ENCODE data around the gene PAMR1. TPM values are rescaled to one million over a fixed set of nuclear protein-coding genes. Genes with fewer than 3 reads are reported as not detected.

PAMR1 gene
- total RNA-seq, 1 donor from 2014 or later: not detected

DNA sequence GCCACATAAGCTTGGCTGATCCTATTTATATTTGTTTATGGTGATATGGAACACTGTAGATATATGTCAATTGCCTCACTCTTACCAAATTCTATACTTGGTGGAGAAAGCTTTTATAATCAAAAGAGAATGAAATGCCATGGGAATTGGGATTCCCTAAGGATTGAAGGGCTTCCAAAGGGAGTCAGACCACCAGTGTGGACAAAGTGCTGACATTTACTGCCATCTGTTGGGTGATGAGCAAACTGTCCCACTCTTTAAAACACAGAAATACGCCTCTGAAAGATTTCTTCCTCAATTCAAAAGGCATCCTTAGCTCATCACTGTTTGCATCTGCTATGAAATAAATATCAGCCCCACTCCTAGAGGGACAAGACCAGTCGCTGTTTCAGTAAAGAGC lies 113.1 kb downstream of the PAMR1 start:
- H3K27ac Mint-ChIP-seq: no peak overlapping the region
- intact Hi-C loops (cut with micrococcal nuclease): no loop called here
- no peaks in the 10 kb centered on the region for H3K9me3 Mint-ChIP-seq
- no peak overlapping the region for H3K4me3 Mint-ChIP-seq
- no peaks in the 10 kb centered on the region for H3K4me1 Mint-ChIP-seq
- H3K36me3 Mint-ChIP-seq (ENCODE audit: low read depth): no peaks in the 10 kb centered on the region
- peaks cover 56% of the 10 kb centered on the region for H3K27me3 Mint-ChIP-seq
- DNase-seq: no peak

DNA sequence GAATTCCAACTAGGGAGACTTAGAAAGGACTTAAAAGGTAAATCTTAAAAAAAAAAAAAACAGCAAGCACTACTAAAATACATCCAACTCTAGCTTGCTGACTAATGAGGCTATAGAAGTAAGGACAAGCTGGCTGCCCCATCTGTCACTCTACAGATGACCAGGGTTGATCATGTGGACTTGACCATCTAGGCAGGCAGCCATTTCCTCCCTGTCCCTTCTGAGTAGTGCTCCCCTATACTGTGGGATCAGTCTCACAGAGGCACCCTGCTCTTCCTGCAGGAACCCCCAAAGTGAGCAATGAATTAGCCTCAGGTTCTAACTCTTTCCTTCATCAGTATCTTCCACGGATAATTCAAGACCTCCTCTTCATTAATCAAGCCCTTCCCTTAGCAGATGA lies 118.4 kb downstream of the PAMR1 start:
- Mint-ChIP-seq H3K27ac (no peak overlapping the region), H3K36me3 (ENCODE audit: low read depth) (no peaks in the 10 kb centered on the region), H3K4me3 (no peak overlapping the region), H3K4me1 (peaks cover 1% of the 10 kb centered on the region), H3K9me3 (no peaks in the 10 kb centered on the region), H3K27me3 (peaks cover 19% of the 10 kb centered on the region)
- no peak for DNase-seq
- intact Hi-C loops (cut with micrococcal nuclease): no loop called here

DNA sequence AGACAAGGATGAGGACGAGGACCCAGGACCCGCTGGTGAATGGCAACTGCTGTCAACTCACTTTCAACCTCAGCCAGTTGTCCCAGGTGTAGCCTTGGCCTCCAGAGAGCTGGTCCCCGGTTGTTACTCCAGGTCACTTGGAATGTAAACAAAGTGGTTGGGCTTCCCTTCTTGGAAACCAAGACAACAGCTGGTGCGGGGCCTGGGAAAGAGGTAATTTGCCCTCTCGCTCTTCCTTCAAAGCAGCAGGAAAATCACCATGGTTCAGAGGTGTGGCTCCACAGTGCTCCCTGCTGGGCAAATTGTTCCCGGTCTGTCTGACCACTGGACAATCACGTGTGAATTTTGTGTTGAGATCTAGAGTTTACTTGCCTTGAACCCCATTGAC lies 121.0 kb downstream of the PAMR1 start:
- H3K36me3 Mint-ChIP-seq (ENCODE audit: low read depth): no peaks in the 10 kb centered on the region
- H3K4me3 Mint-ChIP-seq: no peak overlapping the region
- intact Hi-C loops (cut with micrococcal nuclease): no loop called here
- peaks cover 14% of the 10 kb centered on the region for H3K27me3 Mint-ChIP-seq
- DNase-seq: peak; percentile 63
- no peak overlapping the region for H3K27ac Mint-ChIP-seq
- peaks cover 1% of the 10 kb centered on the region for H3K4me1 Mint-ChIP-seq
- no peaks in the 10 kb centered on the region for H3K9me3 Mint-ChIP-seq

- Mint-ChIP-seq H3K4me3 (no peak overlapping the region), H3K4me1 (peaks cover 1% of the 10 kb centered on the region), H3K27me3 (peaks cover 19% of the 10 kb centered on the region), H3K27ac (no peak overlapping the region), H3K9me3 (no peaks in the 10 kb centered on the region), H3K36me3 (ENCODE audit: low read depth) (no peaks in the 10 kb centered on the region)
- no peak for DNase-seq
- intact Hi-C loops (cut with micrococcal nuclease): no loop called here
These were observed 121.5 kb downstream of the PAMR1 start for GRCh38 chr11:35403765-35404387.

DNA sequence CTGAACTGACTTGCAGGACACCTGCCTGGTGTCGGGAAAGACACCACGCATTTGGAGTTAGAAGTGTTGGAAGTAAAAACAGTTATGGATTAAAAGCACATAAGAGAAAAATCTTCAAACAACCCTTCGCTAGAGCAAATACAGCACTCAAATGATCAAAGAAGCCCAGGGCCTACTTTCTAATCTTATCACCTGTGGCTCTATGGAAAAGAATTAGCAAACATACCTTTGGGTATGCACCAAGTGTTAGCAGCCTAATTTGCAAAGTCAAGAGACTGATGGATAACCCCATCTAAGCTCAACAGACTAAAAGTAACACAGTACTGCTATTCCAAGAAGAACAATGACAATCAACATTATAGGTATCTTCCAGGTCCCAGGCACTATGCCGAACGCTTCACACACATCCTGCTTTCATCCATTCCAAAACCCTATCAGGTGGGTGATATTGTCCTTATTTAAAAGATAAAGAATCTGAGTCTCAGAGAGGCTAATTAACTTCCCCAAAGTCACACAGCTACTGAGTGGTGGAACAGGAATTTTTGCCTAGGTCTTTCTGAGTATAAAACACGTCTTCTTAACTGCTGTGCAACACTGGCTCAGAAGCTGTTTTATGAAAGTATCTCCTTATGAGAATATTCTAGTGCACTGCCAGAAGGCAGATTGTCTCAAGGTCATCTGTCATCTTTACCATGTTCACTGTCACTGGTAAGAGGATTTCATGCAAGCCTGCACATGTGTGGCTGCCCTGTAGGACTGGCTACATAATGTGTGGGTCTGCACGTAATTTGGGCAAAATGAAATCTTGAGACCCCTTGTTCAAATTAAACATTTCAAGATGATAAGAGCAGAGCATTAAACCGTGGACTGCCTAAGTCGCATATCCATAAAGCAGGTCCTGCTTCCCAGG lies 122.4 kb downstream of the PAMR1 start:
- DNase-seq: no peak
- Mint-ChIP-seq H3K27me3 (peaks cover 19% of the 10 kb centered on the region), H3K36me3 (ENCODE audit: low read depth) (no peaks in the 10 kb centered on the region), H3K9me3 (no peaks in the 10 kb centered on the region), H3K4me3 (no peak overlapping the region), H3K4me1 (peaks cover 1% of the 10 kb centered on the region), H3K27ac (no peak overlapping the region)
- intact Hi-C loops (cut with micrococcal nuclease): no loop called here

- Mint-ChIP-seq H3K36me3 (ENCODE audit: low read depth) (no peaks in the 10 kb centered on the region), H3K9me3 (no peaks in the 10 kb centered on the region), H3K4me3 (no peak overlapping the region), H3K27me3 (peaks cover 22% of the 10 kb centered on the region), H3K4me1 (peaks cover 2% of the 10 kb centered on the region), H3K27ac (no peak overlapping the region)
- intact Hi-C loops (cut with micrococcal nuclease): no loop called here
- DNase-seq: no peak
These were observed 126.5 kb downstream of the PAMR1 start for GRCh38 chr11:35398881-35399280.

- no peak overlapping the region for H3K27ac Mint-ChIP-seq
- peaks cover 28% of the 10 kb centered on the region for H3K27me3 Mint-ChIP-seq
- DNase-seq: no peak
- H3K9me3 Mint-ChIP-seq: no peaks in the 10 kb centered on the region
- intact Hi-C loops (cut with micrococcal nuclease): loop anchor here (5.0 kb wide), 2 partner anchors 553 to 883 kb away; partner anchors contain the start of gene ELF5
- no peaks in the 10 kb centered on the region for H3K36me3 Mint-ChIP-seq (ENCODE audit: low read depth)
- peaks cover 22% of the 10 kb centered on the region for H3K4me1 Mint-ChIP-seq
- no peak overlapping the region for H3K4me3 Mint-ChIP-seq
These were observed 130.5 kb downstream of the PAMR1 start for GRCh38 chr11:35394941-35395340.

DNA sequence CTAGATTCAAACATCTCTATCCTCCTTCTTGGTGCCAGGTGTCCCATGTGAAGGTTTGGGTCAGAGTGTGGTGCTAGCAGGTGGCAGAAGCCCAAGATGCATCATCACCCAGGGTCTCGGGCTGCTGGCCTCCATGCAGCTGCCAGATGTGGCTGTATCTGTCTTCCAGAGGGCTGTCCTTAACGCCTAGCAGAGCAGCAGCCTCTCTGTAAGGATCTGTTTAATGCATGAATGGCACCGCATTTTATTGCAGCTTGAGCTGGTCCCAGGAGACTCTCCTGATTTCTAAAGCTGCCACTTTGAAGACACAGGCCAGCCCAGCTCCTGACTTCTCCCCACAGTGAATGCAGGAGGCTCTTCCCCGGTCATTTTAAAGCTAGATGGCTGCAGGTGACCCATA lies 132.3 kb downstream of the PAMR1 start:
- peaks cover 24% of the 10 kb centered on the region for H3K4me1 Mint-ChIP-seq
- no peaks in the 10 kb centered on the region for H3K36me3 Mint-ChIP-seq (ENCODE audit: low read depth)
- H3K4me3 Mint-ChIP-seq: no peak overlapping the region
- peaks cover 19% of the 10 kb centered on the region for H3K27me3 Mint-ChIP-seq
- intact Hi-C loops (cut with micrococcal nuclease): loop anchor here (5.0 kb wide), 2 partner anchors 551 to 881 kb away; partner anchors contain the start of gene ELF5
- H3K27ac Mint-ChIP-seq: no peak overlapping the region
- no peak for DNase-seq
- H3K9me3 Mint-ChIP-seq: no peaks in the 10 kb centered on the region

DNA sequence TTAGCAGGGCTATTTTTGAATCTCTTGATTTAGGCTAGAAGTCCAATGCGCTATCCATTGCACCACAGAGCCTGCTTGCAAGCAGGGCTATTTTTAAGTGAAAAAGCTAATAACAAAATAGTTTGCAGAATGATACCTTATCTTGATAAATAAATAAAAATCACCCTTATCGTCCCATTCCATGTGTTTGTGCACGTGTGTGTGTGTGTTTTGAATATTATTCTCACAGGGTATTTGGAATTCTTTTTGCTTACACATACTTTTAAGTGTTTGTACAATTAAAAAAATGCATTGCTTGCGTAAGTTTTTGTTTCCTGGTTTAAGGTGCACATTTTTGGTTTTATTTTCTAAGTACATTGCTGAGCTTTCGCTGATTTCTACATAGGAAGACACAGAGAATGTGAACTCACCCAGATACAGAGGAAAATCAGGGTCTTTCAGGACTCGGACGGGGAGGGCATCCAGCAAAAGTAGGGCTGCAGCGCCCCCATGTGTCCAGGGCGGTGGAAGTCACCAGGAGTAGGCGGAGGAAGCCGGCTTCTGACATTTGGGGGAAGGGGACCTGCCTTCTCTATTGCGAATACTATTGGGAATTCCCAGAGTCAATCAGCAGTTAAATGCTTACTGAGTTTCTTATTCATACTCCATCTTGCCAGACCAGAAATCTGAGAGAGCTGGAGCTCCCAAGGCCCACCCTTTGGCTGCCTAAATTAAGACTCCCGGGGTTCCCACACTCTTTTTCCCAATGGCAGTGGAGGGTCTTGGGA lies 133.3 kb downstream of the PAMR1 start:
- peak; percentile 94 for DNase-seq
- Mint-ChIP-seq H3K36me3 (ENCODE audit: low read depth) (no peaks in the 10 kb centered on the region), H3K9me3 (no peaks in the 10 kb centered on the region), H3K4me1 (peaks cover 24% of the 10 kb centered on the region), H3K4me3 (peak overlapping the region; percentile 66), H3K27ac (peak overlapping the region; percentile 24), H3K27me3 (peaks cover 14% of the 10 kb centered on the region)
- intact Hi-C loops (cut with micrococcal nuclease): loop anchor here (1.0 to 5.0 kb wide), 13 partner anchors 49 to 880 kb away; partner anchors contain the start of genes APIP, ELF5 and PDHX

DNA sequence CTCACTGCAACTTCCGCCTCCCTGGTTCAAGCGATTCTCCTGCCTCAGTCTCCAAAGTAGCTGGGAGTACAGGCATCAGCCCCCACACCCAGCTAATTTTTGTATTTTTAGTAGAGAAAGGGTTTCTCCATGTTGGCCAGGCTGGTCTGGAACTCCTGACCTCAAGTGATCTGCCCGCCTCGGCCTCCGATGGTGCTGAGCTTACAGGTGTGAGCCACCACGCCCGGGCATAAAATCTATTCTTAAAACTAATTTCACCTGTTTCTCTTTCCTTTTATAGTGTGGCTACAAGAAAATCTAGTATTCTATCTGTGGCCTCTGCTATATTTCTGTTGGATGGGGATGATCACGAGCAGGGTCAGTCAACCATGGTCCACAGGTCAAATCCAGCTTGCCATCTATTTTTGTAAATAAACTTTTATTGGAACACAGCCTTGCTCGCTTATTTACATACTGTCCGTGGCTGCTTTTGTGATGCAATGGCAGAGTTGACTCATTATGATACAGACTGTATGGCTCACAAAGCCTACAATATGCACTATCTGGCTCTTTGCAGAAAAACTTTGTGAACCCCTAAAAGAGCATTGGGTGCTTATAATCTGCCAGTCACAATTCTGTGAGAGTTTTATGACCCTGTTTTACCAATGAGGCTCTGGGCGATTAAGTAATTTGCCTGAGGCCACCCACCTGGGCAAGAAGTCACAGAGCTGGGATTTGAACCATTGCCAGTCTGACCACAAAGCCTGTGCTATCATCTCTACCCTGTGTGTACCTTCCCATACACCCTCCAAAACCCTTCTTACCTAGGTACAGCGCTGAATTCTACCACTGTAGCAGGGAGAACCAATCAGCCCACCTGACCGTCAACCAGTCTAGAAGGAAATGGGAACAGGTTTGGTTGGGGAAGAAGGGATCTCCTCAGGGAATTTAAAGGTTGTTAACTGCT lies 134.4 kb downstream of the PAMR1 start:
- Mint-ChIP-seq H3K27ac (peak overlapping the region; percentile 26), H3K27me3 (peaks cover 16% of the 10 kb centered on the region), H3K4me1 (peaks cover 24% of the 10 kb centered on the region), H3K4me3 (no peak overlapping the region), H3K36me3 (ENCODE audit: low read depth) (peaks cover 1% of the 10 kb centered on the region), H3K9me3 (no peaks in the 10 kb centered on the region)
- intact Hi-C loops (cut with micrococcal nuclease): loop anchor here (1.0 to 5.0 kb wide), 10 partner anchors 48 to 879 kb away; partner anchors contain the start of genes APIP, ELF5 and PDHX
- peak; percentile 76 for DNase-seq

DNA sequence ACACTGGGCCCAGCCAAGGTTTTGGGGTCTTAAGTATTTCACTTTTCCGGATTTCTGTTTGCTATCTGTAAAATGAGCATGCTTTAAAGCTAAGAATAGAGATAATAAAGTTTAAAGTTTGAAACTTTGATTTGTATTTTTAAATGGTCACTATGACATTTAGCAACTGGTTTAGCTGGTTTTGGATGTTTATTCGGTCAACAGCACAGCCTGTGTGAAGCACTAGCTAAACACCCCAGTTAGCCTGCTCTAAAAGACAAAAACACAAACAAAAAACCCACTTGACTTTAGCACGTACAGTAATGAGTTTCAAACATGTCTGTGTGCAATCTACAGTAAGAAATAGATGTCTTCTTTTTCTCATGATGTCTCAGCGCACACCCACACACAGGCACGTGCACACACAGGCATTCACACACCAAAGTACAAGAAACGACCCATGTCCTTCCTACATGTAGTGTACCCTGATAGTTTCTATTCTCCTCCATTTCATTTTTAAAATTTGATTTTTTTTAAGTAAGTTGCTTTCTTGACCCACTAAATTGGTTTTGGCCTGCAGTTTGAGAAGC lies 135.4 kb downstream of the PAMR1 start:
- Mint-ChIP-seq H3K36me3 (ENCODE audit: low read depth) (peaks cover 1% of the 10 kb centered on the region), H3K4me1 (peaks cover 22% of the 10 kb centered on the region), H3K27me3 (peaks cover 16% of the 10 kb centered on the region), H3K9me3 (no peaks in the 10 kb centered on the region), H3K4me3 (no peak overlapping the region), H3K27ac (no peak overlapping the region)
- no peak for DNase-seq
- intact Hi-C loops (cut with micrococcal nuclease): loop anchor here (2.0 to 5.0 kb wide), 7 partner anchors 151 to 878 kb away; partner anchors contain the start of genes APIP, ELF5 and PDHX

- peaks cover 22% of the 10 kb centered on the region for H3K4me1 Mint-ChIP-seq
- DNase-seq: no peak
- H3K36me3 Mint-ChIP-seq (ENCODE audit: low read depth): peaks cover 1% of the 10 kb centered on the region
- intact Hi-C loops (cut with micrococcal nuclease): no loop called here
- peaks cover 16% of the 10 kb centered on the region for H3K27me3 Mint-ChIP-seq
- H3K9me3 Mint-ChIP-seq: no peaks in the 10 kb centered on the region
- no peak overlapping the region for H3K4me3 Mint-ChIP-seq
- H3K27ac Mint-ChIP-seq: no peak overlapping the region
These were observed 136.3 kb downstream of the PAMR1 start for GRCh38 chr11:35389112-35389511.

Data from activated CD4-positive, alpha-beta T cell treated with anti-CD3 and anti-CD28 coated beads, Interleukin-2, amount 10 ng/mL, durations not matched to agents 24 days and 14 days (primary cell).